ENCODE results near the gene P3H2. TPM values are rescaled to one million over a fixed set of nuclear protein-coding genes. Genes with fewer than 3 reads are reported as not detected.

Gene P3H2
- total and polyA plus RNA-seq, 5 experiments from 2014 or later, result not detected

GRCh38 chr3:189927975-189928895, 192.5 kb downstream of the P3H2 start:
- DNase-seq, result no peak
- POLR2A ChIA-PET, result no interaction called here

GRCh38 chr3:189921770-189922169, 198.9 kb downstream of the P3H2 start:
- POLR2A ChIA-PET, result no interaction called here
- no peak for DNase-seq
- Mint-ChIP-seq H3K9me3 (peaks cover 0 to 1% (median 0%) of the 10 kb centered on the region in 9 donors), H3K36me3 (peaks cover 0 to 2% (median 0%) of the 10 kb centered on the region in 3 donors), H3K27me3 (peaks cover 0 to 1% (median 0%) of the 10 kb centered on the region in 5 donors), H3K27ac (no peak overlapping the region), H3K4me3 (no peak overlapping the region), H3K4me1 (no peaks in the 10 kb centered on the region)
- ATAC-seq, result no peak

More at GRCh38 chr3:189927975-189928895, 192.5 kb downstream of the P3H2 start:
- Mint-ChIP-seq H3K36me3 (no peaks in the 10 kb centered on the region), H3K9me3 (no peaks in the 10 kb centered on the region), H3K4me3 (no peak overlapping the region), H3K27me3 (peaks cover 0 to 7% (median 0%) of the 10 kb centered on the region in 5 donors), H3K27ac (no peak overlapping the region), H3K4me1 (no peaks in the 10 kb centered on the region)
- ATAC-seq, result no peak

- ATAC-seq (no peak), DNase-seq (no peak)
- H3K27me3 Mint-ChIP-seq, result peaks cover 0 to 9% (median 3%) of the 10 kb centered on the region in 5 donors
- no peaks in the 10 kb centered on the region for H3K9me3 Mint-ChIP-seq
- H3K36me3 Mint-ChIP-seq, result no peaks in the 10 kb centered on the region
- H3K4me3 Mint-ChIP-seq, result no peak overlapping the region
- POLR2A ChIA-PET, result no interaction called here
- H3K4me1 Mint-ChIP-seq, result no peaks in the 10 kb centered on the region
- no peak overlapping the region for H3K27ac Mint-ChIP-seq
Measured at GRCh38 chr3:189914799-189915198, 205.9 kb downstream of the P3H2 start.

- H3K36me3 Mint-ChIP-seq, result peaks cover 0 to 7% (median 0%) of the 10 kb centered on the region in 3 donors
- no peak overlapping the region for H3K27ac Mint-ChIP-seq
- ATAC-seq, result no peak
Measured at GRCh38 chr3:189911001-189911400, 209.7 kb downstream of the P3H2 start.

GRCh38 chr3:189909573-189909972, 211.1 kb downstream of the P3H2 start:
- Mint-ChIP-seq H3K36me3 (peaks cover 0 to 7% (median 0%) of the 10 kb centered on the region in 3 donors), H3K27me3 (peaks cover 0 to 6% (median 4%) of the 10 kb centered on the region in 5 donors), H3K4me1 (no peaks in the 10 kb centered on the region), H3K9me3 (no peaks in the 10 kb centered on the region), H3K27ac (no peak overlapping the region), H3K4me3 (no peak overlapping the region)
- ATAC-seq, result no peak
- DNase-seq, result no peak
- POLR2A ChIA-PET, result no interaction called here

More at GRCh38 chr3:189911001-189911400, 209.7 kb downstream of the P3H2 start:
- Mint-ChIP-seq H3K4me3 (no peak overlapping the region), H3K9me3 (no peaks in the 10 kb centered on the region), H3K27me3 (peaks cover 0 to 9% (median 7%) of the 10 kb centered on the region in 5 donors), H3K4me1 (no peaks in the 10 kb centered on the region)
- no peak for DNase-seq
- POLR2A ChIA-PET, result no interaction called here

- Mint-ChIP-seq H3K36me3 (peaks cover 0 to 7% (median 0%) of the 10 kb centered on the region in 3 donors), H3K27me3 (peaks cover 0 to 6% (median 4%) of the 10 kb centered on the region in 5 donors), H3K9me3 (no peaks in the 10 kb centered on the region), H3K4me1 (no peaks in the 10 kb centered on the region), H3K27ac (no peak overlapping the region), H3K4me3 (no peak overlapping the region)
- ATAC-seq (no peak), DNase-seq (no peak)
- POLR2A ChIA-PET, result no interaction called here
Measured at GRCh38 chr3:189909139-189909538, 211.6 kb downstream of the P3H2 start.

- Mint-ChIP-seq H3K36me3 (peaks cover 0 to 7% (median 0%) of the 10 kb centered on the region in 3 donors), H3K27ac (no peak overlapping the region), H3K9me3 (no peaks in the 10 kb centered on the region), H3K4me1 (no peaks in the 10 kb centered on the region), H3K4me3 (no peak overlapping the region), H3K27me3 (peaks cover 0 to 5% (median 4%) of the 10 kb centered on the region in 5 donors)
- ATAC-seq (no peak), DNase-seq (no peak)
- POLR2A ChIA-PET, result no interaction called here
Measured at GRCh38 chr3:189908646-189909045, 212.1 kb downstream of the P3H2 start.

- Mint-ChIP-seq H3K4me1 (no peaks in the 10 kb centered on the region), H3K4me3 (no peak overlapping the region), H3K36me3 (peaks cover 0 to 7% (median 0%) of the 10 kb centered on the region in 3 donors), H3K9me3 (no peaks in the 10 kb centered on the region), H3K27ac (no peak overlapping the region), H3K27me3 (peaks cover 0 to 5% (median 0%) of the 10 kb centered on the region in 5 donors)
- POLR2A ChIA-PET, result no interaction called here
- no peak for DNase-seq
- ATAC-seq, result no peak
Measured at GRCh38 chr3:189907803-189908202, 212.9 kb downstream of the P3H2 start.

Other genes with a start within 250 kb of the P3H2 start
- not detected for gene CLDN1, start 201.5 kb upstream of the P3H2 start, total RNA-seq
- gene CLDN1, start 201.5 kb upstream of the P3H2 start, polyA plus RNA-seq, result not detected

All from naive thymus-derived CD8-positive, alpha-beta T cell (primary cell).